Measurements from ENCODE around the gene WWC2.

DNA sequence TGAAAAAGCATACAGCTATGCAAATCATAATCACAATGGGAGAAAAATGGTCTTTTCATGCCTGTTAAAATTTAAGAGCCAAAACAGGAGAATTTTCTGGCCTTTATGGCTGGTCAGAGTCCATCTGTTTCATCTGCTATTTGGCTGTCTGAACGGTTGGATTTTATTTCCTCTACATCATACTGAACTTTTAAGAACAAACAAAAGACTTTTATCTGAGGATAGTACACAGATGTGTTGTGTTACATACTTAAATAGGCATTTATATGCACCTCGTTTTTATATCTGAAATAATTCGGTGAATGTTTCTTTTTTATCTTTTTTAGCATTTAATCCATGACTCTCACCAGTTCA lies 18.0 kb upstream of the WWC2 start:
- TF ChIP-seq, protein P1, sequence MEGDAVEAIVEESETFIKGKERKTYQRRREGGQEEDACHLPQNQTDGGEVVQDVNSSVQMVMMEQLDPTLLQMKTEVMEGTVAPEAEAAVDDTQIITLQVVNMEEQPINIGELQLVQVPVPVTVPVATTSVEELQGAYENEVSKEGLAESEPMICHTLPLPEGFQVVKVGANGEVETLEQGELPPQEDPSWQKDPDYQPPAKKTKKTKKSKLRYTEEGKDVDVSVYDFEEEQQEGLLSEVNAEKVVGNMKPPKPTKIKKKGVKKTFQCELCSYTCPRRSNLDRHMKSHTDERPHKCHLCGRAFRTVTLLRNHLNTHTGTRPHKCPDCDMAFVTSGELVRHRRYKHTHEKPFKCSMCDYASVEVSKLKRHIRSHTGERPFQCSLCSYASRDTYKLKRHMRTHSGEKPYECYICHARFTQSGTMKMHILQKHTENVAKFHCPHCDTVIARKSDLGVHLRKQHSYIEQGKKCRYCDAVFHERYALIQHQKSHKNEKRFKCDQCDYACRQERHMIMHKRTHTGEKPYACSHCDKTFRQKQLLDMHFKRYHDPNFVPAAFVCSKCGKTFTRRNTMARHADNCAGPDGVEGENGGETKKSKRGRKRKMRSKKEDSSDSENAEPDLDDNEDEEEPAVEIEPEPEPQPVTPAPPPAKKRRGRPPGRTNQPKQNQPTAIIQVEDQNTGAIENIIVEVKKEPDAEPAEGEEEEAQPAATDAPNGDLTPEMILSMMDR (IDR thresholded peaks at IDR 0.05): no peak
- TF ChIP-seq EP300 (IDR thresholded peaks at IDR 0.05): no peak
